GM19324 (cell line): Measurements from ENCODE around the gene MROH9.
"Not testable (repeated sequence)": the region's sequence is repeated elsewhere in the genome, so short reads cannot be mapped to it uniquely, and the experiment has no call there.

Source experiments
- ATAC-seq: cut with Tn5 transposase; IDR thresholded peaks from one replicate; pipeline ENCODE4 v1.9.1; 2021; ENCODE audit warnings: mild to moderate bottlenecking, moderate library complexity; ENCODE audit not compliant: unreplicated experiment, low FRiP score

The MROH9 gene

GRCh38 chr1:170935231-170935630 lies at the start of gene MROH9:
TSS of gene MROH9 (plus strand) at chr1:170935534. CDS start at chr1:170945557, 10,023 bp downstream.
- no peak for ATAC-seq

DNA sequence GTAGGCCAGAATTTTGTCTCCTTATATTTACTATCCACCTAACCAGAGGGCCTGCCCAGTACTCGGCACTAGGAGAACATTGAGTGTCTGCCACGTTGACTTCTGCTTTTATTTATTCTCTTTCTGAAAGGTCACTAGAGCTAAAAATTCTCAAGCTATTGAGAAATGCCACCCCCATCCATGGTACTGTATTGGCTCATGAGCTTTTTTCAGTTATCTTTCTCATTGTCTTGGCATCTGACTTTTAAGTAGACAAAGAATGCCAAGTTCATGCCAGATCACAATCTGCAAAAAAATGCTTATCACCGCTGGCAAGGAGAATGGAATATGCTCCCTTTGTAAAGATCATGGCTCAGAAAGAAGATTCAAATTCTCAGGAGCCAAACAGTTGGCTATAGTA lies 49.8 kb upstream of the MROH9 start:
- ATAC-seq = no peak

GRCh38 chr1:170886460-170886859 lies 48.9 kb upstream of the MROH9 start:
- no peak for ATAC-seq

GRCh38 chr1:170887726-170888125 lies 47.6 kb upstream of the MROH9 start:
- ATAC-seq = no peak

DNA sequence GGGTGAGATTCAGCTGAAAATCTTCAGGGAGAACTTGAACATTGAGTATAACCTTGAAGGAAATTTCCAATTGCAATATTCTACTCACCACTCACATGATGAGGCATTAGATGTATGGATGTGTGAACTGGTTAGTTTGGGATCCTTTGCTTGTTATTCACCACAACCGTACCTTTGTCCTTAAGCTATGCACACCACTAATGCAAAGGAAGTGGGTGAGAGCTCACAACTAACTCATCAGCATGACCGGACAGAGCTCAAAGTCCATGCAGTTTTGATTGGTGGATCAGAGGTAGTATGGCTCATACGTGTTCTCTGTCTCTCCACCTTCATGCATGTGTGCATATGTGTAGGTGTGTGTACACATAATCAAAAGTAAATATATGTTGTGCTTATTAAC lies 43.5 kb upstream of the MROH9 start:
- ATAC-seq = no peak

GRCh38 chr1:170893655-170894297 lies 41.6 kb upstream of the MROH9 start:
- no peak for ATAC-seq

- no peak for ATAC-seq
Observed at GRCh38 chr1:170903961-170904360, 31.4 kb upstream of the MROH9 start.

- ATAC-seq = no peak
Observed at GRCh38 chr1:170908942-170909341, 26.4 kb upstream of the MROH9 start.

DNA sequence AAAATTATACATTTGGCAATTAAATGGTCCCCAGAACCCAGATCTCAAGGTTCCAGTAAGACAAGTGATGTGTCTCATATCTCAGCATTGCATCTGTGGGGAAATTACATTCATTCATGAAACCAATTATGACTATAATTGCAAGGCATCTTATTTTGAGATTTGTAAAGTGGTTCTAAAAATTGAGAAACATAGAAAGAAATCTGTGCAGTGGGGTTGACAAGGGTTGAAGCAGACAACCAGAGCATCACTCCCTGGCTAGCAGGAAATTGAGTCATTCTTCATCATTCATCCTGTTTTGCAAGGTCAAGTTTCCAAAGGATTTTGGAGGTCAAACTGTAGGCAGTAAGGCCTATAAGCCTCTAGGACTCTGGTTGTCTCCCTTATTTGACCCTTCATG lies 25.1 kb upstream of the MROH9 start:
- no peak for ATAC-seq

DNA sequence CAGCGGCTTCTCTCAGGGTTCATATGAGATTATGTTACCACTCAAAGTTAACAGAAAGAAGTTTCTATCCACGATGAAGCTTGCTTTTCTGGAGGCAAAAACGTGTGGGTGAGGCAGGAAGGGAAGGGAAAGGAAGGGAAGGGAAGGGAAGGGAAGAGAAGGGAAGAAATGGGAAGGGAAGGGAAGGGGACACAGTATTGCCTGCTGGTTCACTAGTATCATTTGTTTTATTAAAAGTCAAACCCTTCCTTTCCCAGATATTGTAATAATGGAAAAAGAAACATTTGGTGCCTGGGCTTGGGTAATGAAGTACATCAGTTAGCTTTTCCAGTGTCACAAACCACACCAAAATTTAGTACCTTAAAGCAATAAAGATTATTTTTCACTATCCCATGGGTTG lies 18.0 kb upstream of the MROH9 start:
- ATAC-seq = no peak

- ATAC-seq = not testable (repeated sequence)
Observed at GRCh38 chr1:170924656-170925055, 10.7 kb upstream of the MROH9 start.

DNA sequence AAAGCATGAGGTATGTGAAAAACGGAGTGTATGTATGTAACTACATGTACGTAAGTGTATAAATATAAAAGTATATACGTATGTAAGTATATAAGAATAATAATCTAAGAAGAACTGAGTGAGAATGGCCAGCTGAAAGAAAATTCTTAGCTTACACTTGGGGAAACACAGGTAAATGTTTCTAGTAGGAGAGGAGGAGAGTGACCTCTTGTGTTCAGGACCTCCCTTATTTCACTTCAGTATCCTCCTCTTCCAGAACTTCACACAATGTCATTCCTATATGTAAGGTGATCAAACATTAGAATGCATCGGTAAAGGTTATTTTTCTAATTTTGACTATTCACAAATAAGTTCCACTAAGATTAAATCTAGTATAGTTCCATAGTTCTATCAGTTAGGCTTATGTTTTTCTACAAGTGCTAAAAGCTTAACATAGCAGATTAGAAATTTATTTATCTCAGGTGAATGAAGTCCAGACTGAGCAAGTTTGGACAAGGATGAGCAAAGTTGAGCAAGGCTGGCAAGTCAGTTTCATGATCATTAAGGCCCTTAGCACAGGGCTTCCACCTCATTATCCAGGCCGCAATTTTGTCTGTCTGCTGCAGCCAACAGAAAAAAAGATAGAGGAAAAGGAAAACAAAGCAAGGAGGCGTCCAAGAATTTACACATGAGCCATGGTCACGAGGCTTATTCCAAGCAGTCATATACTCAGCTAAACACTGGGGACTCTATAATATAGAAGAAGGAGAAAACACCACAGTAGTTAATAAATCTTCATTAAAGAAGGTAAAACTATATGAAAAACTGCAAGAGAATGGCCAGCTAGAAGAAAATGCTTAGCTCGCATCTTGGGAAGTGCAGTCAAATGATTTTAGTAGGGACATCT lies 7.1 kb upstream of the MROH9 start:
- no peak for ATAC-seq

DNA sequence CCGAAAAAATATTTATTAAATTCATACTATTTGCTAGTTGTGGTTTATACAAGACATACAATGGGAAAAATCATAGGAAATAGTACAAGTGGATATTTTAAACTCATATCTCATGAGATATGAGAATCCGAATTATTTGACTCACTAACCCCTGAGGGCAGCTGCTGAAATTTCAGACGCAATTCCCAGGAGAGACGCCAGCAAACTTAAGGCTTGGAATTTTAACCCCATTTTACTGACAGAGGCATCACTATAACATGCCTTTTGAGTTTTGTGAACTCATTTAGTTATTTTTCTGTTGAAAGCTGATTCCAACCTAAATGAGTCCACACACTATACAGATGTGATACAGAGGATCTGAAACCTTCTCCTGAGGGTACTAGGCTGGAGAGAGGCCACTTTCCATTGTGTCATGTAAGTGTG lies 5.9 kb upstream of the MROH9 start:
- no peak for ATAC-seq

DNA sequence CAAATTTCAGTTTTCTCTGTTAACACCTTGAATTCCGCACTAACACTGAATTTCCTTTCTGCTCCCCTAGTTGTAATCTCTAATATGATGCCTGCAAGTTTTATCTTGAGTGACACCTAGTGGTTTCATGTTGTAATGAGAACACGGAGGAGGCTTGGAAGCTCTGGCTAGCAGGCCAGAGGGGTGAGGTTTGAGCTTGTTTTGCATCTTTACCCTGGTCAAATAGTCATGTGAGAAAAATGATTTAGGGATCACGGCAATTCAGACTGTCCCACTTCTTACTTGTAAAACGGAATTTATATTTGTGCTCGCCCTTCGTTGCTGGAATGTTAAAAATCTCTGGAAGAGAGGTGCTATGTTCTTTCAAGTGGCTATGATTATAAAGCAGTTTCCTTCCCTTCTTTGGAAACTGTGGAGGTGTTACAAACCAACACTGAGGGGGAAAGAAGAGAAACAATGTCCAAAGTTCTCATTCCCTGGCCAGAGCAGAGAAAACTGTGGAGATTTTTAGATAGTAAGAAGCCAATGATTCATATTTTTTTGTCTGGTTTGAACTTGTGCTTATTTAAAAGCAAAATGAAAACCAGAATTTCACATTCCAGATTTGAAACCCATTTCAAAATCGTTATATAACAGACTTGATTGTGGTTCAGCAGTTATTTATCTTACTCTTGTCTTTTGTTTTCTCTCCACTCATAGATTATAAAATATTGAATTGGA lies 5.3 kb upstream of the MROH9 start:
- peak; percentile 86 for ATAC-seq

DNA sequence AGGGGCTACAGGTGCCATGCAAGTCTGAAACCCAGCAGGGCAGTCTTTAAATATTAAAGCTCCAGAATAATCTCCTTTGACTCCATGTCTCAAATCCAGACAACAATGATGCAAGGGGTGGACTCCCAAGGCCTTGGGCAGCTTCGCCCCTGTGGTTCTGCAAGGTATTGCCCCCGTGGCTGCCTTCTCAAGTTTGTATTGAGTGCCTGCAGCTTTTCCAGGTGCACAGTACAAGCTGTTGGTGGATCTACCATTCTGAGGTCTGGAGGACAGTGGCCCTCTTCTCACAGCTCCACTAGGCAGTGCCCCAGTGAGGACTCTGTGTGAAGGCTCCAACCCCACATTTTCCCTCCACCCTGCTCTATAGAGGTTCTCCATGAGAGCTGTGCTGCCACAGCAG lies 3.7 kb upstream of the MROH9 start:
- ATAC-seq = no peak

DNA sequence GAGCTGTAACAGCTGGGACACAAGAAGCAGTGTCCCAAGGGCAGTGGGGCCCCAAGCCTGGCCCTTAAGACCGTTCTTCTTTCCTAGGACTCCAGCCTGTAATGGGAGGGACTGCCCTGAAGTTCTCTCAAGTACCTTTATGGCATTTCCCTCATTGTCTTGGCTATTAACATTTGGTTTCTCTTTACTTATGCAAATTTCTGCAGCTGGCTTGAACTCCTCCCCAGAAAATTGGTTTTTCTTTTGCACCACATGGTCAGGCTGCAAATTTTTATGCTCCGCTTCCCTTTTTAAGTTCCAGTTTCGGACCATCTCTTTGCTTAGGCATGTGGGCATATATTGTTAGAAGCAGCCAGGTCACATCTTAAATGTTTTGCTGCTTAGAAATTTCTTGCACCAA lies 3.1 kb upstream of the MROH9 start:
- ATAC-seq = no peak

DNA sequence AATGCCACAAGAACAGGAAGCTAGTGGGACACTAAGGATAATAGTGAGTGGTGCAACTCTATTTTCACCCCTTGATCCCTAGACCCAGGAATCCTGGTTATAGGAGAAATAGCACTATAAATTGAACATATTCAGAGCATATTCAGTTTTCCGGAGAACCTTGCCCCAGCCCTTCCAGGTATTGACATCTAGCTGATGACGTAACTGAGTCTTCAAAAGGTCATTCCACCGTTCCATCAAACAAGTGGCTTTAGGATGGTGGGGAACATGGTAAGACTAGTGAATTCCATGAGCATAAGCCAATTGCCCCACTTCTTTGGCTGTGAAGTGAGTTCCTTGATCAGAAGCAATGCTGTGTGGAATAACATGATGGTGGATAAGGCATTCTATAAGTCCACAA lies 2.9 kb downstream of the MROH9 start:
- ATAC-seq = no peak

DNA sequence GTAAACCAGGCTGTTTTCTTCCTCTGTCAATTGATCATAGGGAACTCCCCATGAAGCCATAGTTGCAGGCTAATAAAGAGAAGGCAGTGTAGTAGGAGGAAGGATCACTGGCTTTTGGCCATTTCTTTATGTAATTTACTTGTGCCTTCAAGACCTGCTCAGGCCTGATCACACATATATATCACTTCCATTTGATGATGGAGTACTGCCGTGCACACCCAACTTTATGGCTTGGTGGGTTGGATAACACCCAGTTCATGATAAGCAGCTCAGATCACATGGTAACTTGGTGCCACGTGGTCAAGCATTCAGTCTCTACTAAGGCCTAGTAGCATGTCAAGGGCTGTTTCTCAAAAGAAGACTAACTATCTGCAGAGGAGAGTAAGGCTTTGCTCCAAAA lies 4.1 kb downstream of the MROH9 start:
- no peak for ATAC-seq

DNA sequence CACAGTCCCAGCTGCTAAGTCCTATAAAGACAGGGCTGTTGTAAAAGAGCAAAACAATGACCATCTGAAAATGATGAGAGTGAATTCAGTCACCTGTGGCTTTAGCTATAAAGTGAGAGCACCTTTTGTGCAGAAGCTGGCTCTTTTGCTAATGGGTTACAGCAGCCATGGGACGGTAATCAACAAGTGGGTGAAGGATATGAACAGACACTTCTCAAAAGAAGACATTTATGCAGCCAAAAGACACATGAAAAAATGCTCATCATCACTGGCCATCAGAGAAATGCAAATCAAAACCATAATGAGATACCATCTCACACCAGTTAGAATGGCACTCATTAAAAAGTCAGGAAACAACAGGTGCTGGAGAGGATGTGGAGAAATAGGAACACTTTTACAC lies 16.4 kb downstream of the MROH9 start:
- ATAC-seq = not testable (repeated sequence)

- ATAC-seq = no peak
Observed at GRCh38 chr1:170959385-170959784, 24.1 kb downstream of the MROH9 start.

GRCh38 chr1:170964506-170964905 lies 29.2 kb downstream of the MROH9 start:
- no peak for ATAC-seq
